ENCODE measurements around the gene B2M. TPM values are rescaled to one million over a fixed set of nuclear protein-coding genes. Genes with fewer than 3 reads are reported as not detected.

The B2M gene
- total and polyA plus RNA-seq, 10 of the 15 experiments (the other 5 are each of a cell fraction or from before 2014, with no cell fraction given): 2,901 to 22,794 (median 8,374) TPM

DNA sequence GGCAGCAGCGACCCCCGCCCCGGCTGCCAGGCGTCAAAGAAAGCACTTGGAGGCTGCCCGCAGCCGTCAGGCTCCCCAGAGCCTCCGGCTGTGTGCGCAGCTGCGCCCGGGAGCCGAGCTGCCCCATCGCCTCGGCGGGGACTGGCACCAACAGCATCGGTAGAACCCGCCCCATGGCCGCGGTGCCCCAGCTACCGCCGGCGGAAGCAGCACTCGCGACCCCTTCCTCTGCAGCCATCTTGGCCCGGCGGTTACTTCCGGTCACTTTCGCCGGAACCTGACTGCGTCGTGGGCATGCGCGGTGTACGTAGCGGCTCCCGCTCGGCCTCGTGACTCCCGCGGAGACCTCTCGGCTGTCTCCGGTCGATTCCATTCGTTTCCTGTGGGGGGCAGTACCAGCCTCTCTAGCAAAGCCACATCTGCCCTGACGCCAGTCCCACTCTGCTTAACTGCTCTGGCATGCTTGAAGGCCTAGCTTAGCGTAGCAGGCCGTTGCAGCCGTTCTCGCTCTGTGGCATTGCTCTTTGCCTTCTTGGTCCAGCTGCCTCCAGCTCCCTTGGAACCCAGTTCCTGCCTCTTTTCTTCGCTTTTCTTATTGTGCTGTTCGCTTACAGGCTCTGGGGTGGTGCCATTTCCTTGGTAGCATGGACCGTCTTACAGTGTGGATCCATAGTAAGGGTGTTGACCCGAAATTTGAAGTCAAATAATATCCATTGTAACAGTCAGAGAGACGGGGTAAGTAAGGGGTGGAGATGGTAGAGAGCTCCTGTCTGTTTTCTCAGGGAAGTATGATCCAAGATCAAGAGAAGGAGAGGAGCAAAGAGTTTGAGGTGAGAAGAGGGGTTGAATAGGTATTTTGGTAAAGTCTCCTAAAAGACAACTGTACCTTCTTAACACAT lies 47.7 kb upstream of the B2M start, which contains the start of gene SPG11:
Gene SPG11, minus strand, starts transcription at position 253 of the 899 bp plus-strand sequence. Its CDS starts 15 bp downstream, at position 238.
- DNase-seq (ENCODE audit: low read depth, low spot score) (peak; percentile 99), ATAC-seq (peak; percentile 84), FAIRE-seq (peak; percentile 96)
- Histone ChIP-seq H3K4me2 (ENCODE audit: control insufficient read depth, insufficient read depth) (peak within 1 kb of the TSS; percentile 77), H3K4me3 (peak within 1 kb of the TSS; percentile 89), H3K9me3 (replicated peaks; ENCODE audit: control insufficient read depth, insufficient read depth, low read length) (no peaks in the 10 kb centered on the region), H3K36me3 (ENCODE audit: control insufficient read depth in 2 of 2, insufficient read depth in 2 of 2, low read length in 1 of 2) (no peaks in the 10 kb centered on the region), H4K20me1 (ENCODE audit: control insufficient read depth, insufficient read depth) (no peaks in the 10 kb centered on the region), H3K79me2 (ENCODE audit: control insufficient read depth, insufficient read depth, low read length) (peaks cover 64% of the 10 kb centered on the region), H3K27me3 (replicated peaks in 1 of 2; ENCODE audit: control insufficient read depth in 2 of 2, insufficient read depth in 2 of 2, low read length in 1 of 2) (no peaks in the 10 kb centered on the region), H3K9ac (ENCODE audit: control insufficient read depth, insufficient read depth, low read length) (peak within 1 kb of the TSS; percentile 98), H3K4me1 (ENCODE audit: control insufficient read depth, insufficient read depth, low read length) (peaks cover 32% of the 10 kb centered on the region), H2AFZ (ENCODE audit: control insufficient read depth, low read depth, low read length) (peak within 1 kb of the TSS; percentile 63), H3K27ac (ENCODE audit: control insufficient read depth, insufficient read depth) (peak within 1 kb of the TSS; percentile 98)
- in situ Hi-C loops (cut with MboI) (no loop called here), intact Hi-C loops (cut with micrococcal nuclease; ENCODE audit: unreplicated experiment) (loop anchor here (1.0 to 5.0 kb wide), 6 partner anchors 19 to 189 kb away; partner anchors contain the start of genes B2M, PATL2 and TRIM69)
- 1% methylated on average over 53 of the region's 53 CpGs for WGBS (ENCODE audit: insufficient coverage, insufficient replicate concordance, low lambda C conversion rate, missing lambda C conversion rate)
- no TSS peak for BruUV-seq (replicated peaks)
- ChIA-PET RAD21 (ENCODE audit: unreplicated experiment) (interaction anchor here (0.6 to 18.1 kb wide), 23 partner anchors 10 to 191 kb away, joined by 3 to 680 read pairs (median 5); partner anchors contain the start of genes B2M, PATL2 and TRIM69), CTCF (interaction anchor here (0.6 to 10.2 kb wide), 24 partner anchors 9 to 375 kb away, joined by 3 to 454 read pairs (median 5); partner anchors contain the start of genes B2M, GOLM2, PATL2 and TRIM69), SMC1A (ENCODE audit: uncharacterized antibody, unreplicated experiment) (interaction anchor here (0.6 to 12.4 kb wide), 22 partner anchors 9 to 107 kb away, joined by 3 to 383 read pairs (median 5); partner anchors contain the start of genes B2M, PATL2 and TRIM69), POLR2A (interaction anchor here (0.9 to 11.4 kb wide), 10 partner anchors 9 to 122 kb away, joined by 3 to 255 read pairs (median 14); partner anchors contain the start of genes B2M, PATL2 and TRIM69)
- TF ChIP-seq CREM (IDR thresholded peaks at IDR 0.05; ENCODE audit: low read depth) (peak; percentile 47; the same call in 1 of the 2 replicates), POLR2A (IDR thresholded peaks at IDR 0.05; ENCODE audit: low read depth, low read length) (peak; percentile 96), SIX5 (IDR thresholded peaks at IDR 0.05; ENCODE audit: low read depth, low read length, severe bottlenecking) (peak; percentile 15), ASH2L (IDR thresholded peaks at IDR 0.05; ENCODE audit: borderline replicate concordance, low read depth) (peak; percentile 98), JUNB (IDR thresholded peaks at IDR 0.05) (no peak), NFYB (IDR thresholded peaks at IDR 0.05; ENCODE audit: insufficient read depth, low read depth, low read length) (no peak), RCOR1 (conservative IDR thresholded peaks at IDR 0.05; ENCODE audit: low read depth, low read length) (no peak), SREBF1 (IDR thresholded peaks at IDR 0.05; ENCODE audit: low read length) (no peak), EZH2 (IDR thresholded peaks at IDR 0.05; ENCODE audit: borderline replicate concordance, control insufficient read depth, low read depth, low read length) (no peak), MXI1 (IDR thresholded peaks at IDR 0.05; ENCODE audit: low read depth, low read length) (peak; percentile 91), NRF1 (conservative IDR thresholded peaks at IDR 0.05; ENCODE audit: low read depth, low read length) (peak; percentile 92), ZNF622 (IDR thresholded peaks at IDR 0.05) (no peak), CBX3 (IDR thresholded peaks at IDR 0.05; ENCODE audit: borderline replicate concordance, low read depth) (no peak), WRNIP1 (IDR thresholded peaks at IDR 0.05; ENCODE audit: borderline replicate concordance, low read depth, low read length) (peak; percentile 31; the same call in 1 of the 2 replicates), ZNF24 (IDR thresholded peaks at IDR 0.05) (peak; percentile 62; the same call in 1 of the 2 replicates), ZSCAN29 (IDR thresholded peaks at IDR 0.05) (no peak), GATAD2B (conservative IDR thresholded peaks at IDR 0.05; ENCODE audit: low read depth) (no peak; the same call in none of the 2 replicates), POLR2AphosphoS5 (IDR thresholded peaks at IDR 0.05; ENCODE audit: low read length) (peak; percentile 97), NFIC (IDR thresholded peaks at IDR 0.05; ENCODE audit: low read depth, low read length) (no peak; the same call in 1 of the 2 replicates)
- TF ChIP-seq, protein P1, sequence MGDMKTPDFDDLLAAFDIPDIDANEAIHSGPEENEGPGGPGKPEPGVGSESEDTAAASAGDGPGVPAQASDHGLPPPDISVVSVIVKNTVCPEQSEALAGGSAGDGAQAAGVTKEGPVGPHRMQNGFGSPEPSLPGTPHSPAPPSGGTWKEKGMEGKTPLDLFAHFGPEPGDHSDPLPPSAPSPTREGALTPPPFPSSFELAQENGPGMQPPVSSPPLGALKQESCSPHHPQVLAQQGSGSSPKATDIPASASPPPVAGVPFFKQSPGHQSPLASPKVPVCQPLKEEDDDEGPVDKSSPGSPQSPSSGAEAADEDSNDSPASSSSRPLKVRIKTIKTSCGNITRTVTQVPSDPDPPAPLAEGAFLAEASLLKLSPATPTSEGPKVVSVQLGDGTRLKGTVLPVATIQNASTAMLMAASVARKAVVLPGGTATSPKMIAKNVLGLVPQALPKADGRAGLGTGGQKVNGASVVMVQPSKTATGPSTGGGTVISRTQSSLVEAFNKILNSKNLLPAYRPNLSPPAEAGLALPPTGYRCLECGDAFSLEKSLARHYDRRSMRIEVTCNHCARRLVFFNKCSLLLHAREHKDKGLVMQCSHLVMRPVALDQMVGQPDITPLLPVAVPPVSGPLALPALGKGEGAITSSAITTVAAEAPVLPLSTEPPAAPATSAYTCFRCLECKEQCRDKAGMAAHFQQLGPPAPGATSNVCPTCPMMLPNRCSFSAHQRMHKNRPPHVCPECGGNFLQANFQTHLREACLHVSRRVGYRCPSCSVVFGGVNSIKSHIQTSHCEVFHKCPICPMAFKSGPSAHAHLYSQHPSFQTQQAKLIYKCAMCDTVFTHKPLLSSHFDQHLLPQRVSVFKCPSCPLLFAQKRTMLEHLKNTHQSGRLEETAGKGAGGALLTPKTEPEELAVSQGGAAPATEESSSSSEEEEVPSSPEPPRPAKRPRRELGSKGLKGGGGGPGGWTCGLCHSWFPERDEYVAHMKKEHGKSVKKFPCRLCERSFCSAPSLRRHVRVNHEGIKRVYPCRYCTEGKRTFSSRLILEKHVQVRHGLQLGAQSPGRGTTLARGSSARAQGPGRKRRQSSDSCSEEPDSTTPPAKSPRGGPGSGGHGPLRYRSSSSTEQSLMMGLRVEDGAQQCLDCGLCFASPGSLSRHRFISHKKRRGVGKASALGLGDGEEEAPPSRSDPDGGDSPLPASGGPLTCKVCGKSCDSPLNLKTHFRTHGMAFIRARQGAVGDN (IDR thresholded peaks at IDR 0.05): peak; percentile 100
